Measurements from ENCODE around the gene PET100.

The PET100 gene

DNA sequence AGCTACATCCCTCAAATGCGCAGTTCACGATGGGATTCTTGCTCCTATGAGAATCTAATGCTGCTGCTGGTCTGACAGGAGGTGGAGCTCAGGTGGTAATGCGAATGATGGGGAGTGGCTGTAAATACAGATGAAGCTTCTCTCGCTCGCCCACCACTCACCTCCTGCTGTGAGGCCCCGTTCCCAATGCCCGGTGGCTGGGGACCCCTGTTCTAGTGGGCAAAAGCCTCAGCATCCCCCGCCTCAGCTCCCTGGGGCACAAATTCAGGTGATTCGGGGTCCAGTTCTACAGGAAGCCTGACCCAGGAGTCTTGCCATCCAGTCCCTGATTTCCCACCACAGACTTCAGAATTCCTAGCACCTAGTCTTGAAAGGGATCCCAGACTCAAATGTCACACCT, 42.9 kb downstream of the PET100 start:
- TF ChIP-seq, protein P1, sequence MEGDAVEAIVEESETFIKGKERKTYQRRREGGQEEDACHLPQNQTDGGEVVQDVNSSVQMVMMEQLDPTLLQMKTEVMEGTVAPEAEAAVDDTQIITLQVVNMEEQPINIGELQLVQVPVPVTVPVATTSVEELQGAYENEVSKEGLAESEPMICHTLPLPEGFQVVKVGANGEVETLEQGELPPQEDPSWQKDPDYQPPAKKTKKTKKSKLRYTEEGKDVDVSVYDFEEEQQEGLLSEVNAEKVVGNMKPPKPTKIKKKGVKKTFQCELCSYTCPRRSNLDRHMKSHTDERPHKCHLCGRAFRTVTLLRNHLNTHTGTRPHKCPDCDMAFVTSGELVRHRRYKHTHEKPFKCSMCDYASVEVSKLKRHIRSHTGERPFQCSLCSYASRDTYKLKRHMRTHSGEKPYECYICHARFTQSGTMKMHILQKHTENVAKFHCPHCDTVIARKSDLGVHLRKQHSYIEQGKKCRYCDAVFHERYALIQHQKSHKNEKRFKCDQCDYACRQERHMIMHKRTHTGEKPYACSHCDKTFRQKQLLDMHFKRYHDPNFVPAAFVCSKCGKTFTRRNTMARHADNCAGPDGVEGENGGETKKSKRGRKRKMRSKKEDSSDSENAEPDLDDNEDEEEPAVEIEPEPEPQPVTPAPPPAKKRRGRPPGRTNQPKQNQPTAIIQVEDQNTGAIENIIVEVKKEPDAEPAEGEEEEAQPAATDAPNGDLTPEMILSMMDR (IDR thresholded peaks at IDR 0.05; ENCODE audit: low read depth, low read length) = no peak
- DNase-seq = no peak
- H3K4me3 ChIP-seq (ENCODE audit: low read depth, low read length) = no peak overlapping the region
- H3K36me3 ChIP-seq = no peaks in the 10 kb centered on the region
- H3K27me3 ChIP-seq (ENCODE audit: insufficient read depth, low read depth, severe bottlenecking) = no peaks in the 10 kb centered on the region
- H3K9me3 ChIP-seq (ENCODE audit: severe bottlenecking) = peaks cover 8% of the 10 kb centered on the region
- no peak overlapping the region for H3K27ac ChIP-seq

DNA sequence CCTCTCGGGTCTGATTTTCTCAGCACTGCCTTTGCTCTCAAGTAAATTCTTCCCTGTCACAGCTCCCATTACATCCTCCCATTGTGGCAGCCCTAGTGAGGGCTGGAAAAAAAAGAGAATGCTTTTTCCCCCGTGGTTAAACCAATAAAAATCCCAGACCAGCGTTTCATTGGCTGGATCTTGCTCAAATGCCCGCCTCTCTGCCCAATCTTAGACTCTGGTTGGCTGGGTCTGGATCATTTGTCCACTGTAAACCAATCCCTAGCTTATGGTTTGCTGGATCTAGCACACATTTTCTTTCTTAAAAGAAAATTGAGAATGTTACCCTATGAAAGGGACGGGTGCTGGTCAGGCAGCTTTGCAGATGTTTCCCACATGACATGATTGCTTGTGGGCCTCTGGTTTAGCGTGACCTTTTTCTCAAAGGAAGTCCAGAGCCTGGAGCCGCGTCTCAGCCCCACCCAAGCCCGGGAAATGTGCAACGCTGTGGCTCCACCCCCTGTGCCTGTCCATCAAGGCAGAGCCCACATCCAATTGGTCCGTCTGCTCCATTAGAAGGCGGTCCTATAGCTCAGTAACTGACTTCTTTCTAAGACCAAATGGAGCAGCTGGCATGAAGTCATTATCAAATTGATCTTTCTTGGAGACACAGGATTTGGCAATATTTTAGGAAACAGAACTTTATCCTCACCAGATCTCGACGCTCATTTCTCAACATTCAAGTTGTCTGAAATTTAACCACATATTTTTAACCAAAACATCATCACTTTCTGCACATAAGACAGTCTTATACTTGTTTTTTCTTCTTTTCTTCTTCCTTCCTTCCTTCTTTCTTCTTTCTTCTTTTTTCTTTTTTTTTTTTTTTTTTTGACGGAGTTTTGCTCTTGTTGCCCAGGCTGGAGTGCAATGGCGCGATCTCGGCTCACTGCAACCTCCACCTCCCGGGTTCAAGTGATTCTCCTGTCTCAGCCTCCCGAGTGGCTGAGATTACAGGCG, 44.7 kb downstream of the PET100 start:
- DNase-seq = peak; percentile 67
- TF ChIP-seq, protein P1 (IDR thresholded peaks at IDR 0.05; ENCODE audit: low read depth, low read length) = no peak
- Histone ChIP-seq H3K36me3 (no peaks in the 10 kb centered on the region), H3K9me3 (ENCODE audit: severe bottlenecking) (peaks cover 8% of the 10 kb centered on the region), H3K27ac (peak overlapping the region; percentile 24; the same call in 1 of the 2 replicates), H3K4me3 (ENCODE audit: low read depth, low read length) (no peak overlapping the region), H3K27me3 (ENCODE audit: insufficient read depth, low read depth, severe bottlenecking) (no peaks in the 10 kb centered on the region)

DNA sequence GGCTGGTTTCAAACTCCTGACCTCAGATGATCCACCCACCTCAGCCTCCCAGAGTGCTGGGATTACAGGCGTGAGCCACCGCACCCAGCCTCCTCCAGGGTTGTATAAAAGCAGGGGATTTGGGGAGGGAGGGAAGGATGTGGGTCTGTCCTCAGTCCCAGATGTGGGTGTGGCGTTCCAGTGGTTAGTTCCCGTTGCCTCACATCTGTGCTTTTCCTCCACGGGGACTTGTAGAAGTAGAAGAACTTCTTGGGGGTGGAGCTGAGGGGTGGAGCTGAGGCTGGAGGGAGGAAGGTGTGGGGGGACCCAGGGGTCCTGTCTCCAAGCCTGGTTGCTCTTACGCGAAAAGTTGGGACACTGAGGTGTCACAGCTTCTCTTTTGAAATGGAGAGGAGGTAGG, 46.8 kb downstream of the PET100 start:
- Histone ChIP-seq H3K9me3 (ENCODE audit: severe bottlenecking) (peaks cover 8% of the 10 kb centered on the region), H3K36me3 (no peaks in the 10 kb centered on the region), H3K27ac (no peak overlapping the region), H3K27me3 (ENCODE audit: insufficient read depth, low read depth, severe bottlenecking) (no peaks in the 10 kb centered on the region), H3K4me3 (ENCODE audit: low read depth, low read length) (no peak overlapping the region)
- no peak for DNase-seq
- TF ChIP-seq, protein P1 (IDR thresholded peaks at IDR 0.05; ENCODE audit: low read depth, low read length) = no peak

DNA sequence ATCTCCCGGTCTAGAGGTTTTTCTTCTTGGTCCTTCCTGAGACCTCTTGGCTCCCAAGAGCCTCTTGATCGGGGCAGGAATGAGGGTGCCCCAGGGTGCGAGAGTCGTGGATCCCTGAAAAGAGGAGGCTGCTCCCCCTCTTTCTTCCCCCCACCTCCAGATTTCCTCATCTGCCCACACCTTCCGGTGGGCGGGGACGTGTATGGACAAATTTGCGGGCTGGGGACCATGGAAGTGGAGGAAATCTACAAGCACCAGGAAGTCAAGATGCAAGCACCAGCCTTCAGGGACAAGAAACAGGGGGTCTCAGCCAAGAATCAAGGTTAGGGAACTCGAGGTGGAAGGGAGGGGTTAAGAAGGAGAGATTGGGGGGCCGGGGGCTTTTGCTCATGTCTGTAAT, 47.3 kb downstream of the PET100 start, which contains the start of gene MCEMP1:
Gene MCEMP1, plus strand, starts transcription at position 237 of the 400 bp plus-strand sequence. Its CDS starts 31 bp downstream, at position 268.
- Histone ChIP-seq H3K27ac (no peak within 1 kb of the TSS), H3K27me3 (ENCODE audit: insufficient read depth, low read depth, severe bottlenecking) (no peaks in the 10 kb centered on the region)
- TF ChIP-seq, protein P1 (IDR thresholded peaks at IDR 0.05; ENCODE audit: low read depth, low read length) = no peak

DNA sequence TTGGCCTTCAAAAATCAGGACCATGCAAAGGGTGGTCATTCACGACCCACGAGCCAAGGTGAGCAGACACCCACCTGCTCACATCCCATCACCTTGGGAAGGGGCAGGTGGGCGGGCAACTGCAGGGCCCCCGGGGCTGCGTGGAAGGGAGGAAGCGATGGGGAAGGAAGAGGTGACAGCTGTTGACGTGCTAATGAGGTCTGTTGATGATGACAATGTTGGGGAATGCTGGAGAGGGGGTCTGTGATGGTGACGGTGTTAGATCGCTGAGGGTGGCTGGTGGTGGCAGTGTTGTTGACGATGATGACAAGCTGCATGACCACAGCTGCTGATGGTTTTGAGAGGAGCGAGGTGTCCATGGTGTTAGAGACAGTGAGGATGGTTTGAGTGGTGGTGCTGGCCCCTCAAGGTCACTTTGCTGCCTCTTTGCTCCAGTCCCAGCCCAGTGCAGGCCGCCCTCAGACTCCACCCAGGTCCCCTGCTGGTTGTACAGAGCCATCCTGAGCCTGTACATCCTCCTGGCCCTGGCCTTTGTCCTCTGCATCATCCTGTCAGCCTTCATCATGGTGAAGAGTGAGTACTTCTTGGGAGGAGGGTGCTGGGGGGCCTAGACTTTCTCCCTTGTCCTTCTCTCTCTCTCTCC, 48.2 kb downstream of the PET100 start:
- no peak for DNase-seq

More for the DNA sequence above, 47.3 kb downstream of the PET100 start, which contains the start of gene MCEMP1:
- H3K36me3 ChIP-seq = no peaks in the 10 kb centered on the region
- no peak within 1 kb of the TSS for H3K4me3 ChIP-seq (ENCODE audit: low read depth, low read length)
- H3K9me3 ChIP-seq (ENCODE audit: severe bottlenecking) = peaks cover 8% of the 10 kb centered on the region
- DNase-seq = no peak

More for the DNA sequence above, 48.2 kb downstream of the PET100 start:
- no peaks in the 10 kb centered on the region for H3K27me3 ChIP-seq (ENCODE audit: insufficient read depth, low read depth, severe bottlenecking)
- H3K9me3 ChIP-seq (ENCODE audit: severe bottlenecking) = peaks cover 8% of the 10 kb centered on the region
- no peak overlapping the region for H3K27ac ChIP-seq
- peaks cover 6% of the 10 kb centered on the region for H3K36me3 ChIP-seq
- TF ChIP-seq, protein P1 (IDR thresholded peaks at IDR 0.05; ENCODE audit: low read depth, low read length) = peak; percentile 22; the same call in 1 of the 2 replicates
- no peak overlapping the region for H3K4me3 ChIP-seq (ENCODE audit: low read depth, low read length)
